ENCODE data around the gene NREP.
A peak's percentile ranks its signal among the peaks of the same experiment; 100 is the strongest.

The NREP gene

DNA sequence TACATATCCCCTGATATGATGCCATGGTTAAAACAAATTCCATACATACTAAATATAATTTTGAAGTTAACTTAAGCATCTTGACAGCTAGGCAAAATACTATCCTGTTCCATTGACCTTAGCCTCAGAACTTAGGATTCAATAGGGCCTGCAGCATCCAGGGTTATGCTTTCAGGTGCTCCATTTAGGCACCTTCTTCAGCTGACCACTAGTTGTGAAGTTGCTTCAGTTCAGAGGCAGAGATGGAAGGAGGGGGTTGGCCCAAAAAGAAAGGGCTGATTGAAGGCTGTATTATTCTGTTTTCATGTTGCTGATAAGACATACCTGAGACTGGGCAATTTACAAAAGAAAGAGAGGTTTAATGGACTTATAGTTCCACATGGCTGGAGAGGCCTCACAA, 7.0 kb upstream of the NREP start:
- no peak for DNase-seq

DNA sequence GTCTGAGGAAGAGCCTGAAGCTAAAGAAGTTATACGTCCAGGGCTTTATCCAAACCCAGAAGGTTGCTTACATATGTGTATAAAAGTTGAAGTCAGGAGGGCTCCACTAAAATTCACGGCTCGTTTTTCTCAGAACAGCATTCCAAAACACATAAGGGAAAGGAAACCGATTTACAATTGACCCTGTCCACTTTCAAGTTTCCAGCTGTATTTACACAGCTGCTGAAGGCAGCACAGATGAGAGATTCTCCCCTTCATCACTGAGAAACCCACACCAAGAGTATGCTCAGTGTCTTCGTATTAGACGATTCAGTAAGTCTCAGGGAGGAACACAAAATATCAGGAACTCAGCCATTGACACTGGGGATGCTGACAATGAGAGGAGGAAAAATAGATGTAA, 5.9 kb upstream of the NREP start:
- no peak for DNase-seq

DNA sequence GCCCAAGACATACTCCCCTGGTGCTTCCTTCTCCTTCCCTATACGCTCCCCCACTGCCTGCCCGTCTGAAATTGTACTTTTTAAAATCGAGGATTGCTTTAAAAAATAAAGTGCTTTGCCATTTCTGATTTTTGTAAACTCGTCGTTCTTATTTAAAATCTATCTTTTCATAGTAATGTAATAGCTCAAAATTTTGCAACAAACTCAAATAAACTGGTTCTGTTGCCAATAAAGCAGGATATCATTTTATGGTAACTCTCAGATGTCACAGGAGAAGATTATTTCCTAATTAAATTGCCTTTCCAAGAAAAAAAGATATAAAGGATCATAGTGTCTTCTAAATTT, 1.3 kb upstream of the NREP start:
- no peak for DNase-seq

DNA sequence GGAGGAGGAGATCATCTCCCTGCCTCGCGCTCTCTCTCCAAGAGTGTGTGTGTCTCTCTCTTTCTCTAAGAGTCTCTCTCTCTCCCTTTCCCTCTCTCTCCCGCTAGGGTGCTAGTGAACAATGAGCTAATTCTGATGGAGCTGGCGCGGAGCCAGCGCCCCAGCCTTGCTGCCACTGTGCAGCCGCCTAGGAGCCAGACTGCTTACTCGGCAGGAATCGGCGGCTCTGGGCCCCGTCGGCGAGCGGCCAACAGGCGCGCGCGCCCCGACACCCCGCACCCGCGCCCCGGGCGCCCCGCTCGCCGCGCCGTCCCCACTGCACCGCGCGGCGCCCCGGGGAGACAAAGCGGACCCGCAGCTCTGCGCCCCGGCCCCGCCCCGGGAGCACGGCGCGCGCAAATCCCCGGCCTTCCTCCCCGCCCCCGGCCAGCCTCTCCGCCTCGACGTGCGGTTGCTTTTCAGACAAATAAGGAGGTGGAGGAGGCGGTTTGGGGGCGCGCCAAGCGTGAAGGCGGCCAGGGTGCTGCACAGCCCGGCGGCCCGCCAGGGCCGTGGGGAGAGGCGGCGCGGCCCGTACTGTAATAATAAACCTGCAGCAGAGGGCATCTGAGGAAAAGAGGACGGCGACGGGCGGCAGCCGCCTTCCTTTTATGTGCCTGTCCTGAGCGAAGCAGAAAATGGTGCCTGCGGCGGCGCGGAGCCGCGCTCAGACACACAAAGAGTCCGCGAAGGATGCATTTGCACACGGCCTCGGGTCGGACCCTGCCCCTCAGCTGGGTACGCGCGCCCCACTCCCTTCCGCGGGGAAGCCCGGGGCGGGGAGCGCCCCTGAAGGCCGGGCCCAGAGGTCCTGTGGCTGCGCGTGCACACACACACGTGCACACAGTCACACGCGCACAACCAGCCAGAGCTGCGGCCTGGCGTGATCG, 625 bp upstream of the NREP start:
- peak; percentile 66 to 83 for DNase-seq

DNA sequence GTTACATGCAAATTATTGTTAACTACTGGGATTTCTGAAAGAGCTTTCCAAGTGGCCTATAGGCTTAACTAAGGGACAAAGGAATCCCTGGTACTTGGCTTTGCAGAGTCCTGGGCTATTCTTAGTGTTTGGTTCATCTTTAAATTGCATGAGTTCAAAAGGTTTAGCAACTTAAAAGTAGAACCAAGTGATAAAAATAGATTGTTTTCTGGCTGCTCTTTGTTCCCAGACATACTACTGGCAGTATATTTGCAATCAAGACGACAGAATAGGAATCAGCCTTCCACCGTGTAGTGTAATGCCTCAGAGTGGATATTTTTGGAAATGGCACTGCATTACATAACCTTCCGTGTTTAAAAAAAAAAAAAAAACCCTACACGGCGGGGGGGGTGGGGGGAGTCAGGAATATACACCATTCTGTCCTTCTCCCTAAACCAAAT, 1.0 kb downstream of the NREP start:
- no peak for DNase-seq

GRCh38 chr5:111755345-111755941, 1.6 kb downstream of the NREP start:
- no peak for DNase-seq

GRCh38 chr5:111753884-111754589, 3.0 kb downstream of the NREP start:
- DNase-seq, result no peak

GRCh38 chr5:111752426-111752965, 4.5 kb downstream of the NREP start:
- no peak for DNase-seq

DNA sequence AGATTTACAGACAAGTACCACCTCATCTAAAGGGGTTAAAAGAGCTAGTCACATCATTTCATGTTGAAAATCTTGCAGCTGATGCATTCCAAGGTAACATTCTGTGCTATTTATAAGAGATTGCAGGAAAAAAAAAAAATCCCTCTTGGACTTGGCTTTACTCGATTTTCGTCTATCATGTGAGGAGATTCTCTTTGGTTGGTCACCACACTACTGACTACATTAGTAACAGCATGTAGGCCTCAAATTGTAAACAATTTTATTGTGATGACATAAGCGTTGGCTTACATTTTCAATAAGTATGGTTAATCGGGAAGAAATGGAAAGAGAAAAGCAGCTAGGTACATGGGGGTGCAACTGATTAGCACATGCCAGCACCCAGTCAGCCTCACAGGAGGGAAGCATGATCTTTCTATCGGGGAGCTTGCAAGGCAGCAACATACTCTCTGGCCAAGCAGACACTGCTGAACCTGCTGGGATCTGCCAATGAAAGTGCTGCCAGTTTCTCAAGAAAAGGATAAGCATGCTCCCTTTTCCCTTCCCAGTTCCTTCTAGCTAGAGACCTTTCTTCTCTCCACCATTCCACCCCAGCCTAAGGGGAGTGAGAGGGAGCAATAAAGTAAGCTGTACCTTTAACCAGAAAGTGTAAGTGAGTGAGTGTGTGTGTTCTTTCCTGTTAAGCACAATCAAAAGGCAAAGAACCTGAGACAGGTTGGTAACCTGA, 7.5 kb downstream of the NREP start:
- no peak for DNase-seq

DNA sequence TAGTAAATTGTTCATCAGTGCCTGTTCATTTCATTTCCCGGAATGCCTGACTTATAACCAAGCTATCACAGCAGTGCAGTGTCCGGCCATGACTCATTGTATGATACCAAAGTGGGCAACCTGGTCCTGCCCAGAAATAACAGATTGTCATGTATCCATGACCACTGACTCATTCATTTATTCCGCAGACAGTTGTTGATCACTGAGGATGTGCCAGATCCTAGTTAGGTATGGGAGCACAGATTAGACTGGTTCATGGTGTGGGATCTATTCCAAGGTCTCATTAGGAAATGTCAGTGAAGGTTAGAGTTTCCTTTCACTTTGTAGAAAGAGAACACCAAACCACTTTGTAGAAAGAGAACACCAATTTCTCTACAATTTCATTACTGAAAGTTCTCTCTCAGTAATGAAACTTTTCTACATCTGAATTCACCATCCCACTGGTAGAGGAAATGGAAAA, 8.7 kb downstream of the NREP start:
- DNase-seq, result no peak

DNA sequence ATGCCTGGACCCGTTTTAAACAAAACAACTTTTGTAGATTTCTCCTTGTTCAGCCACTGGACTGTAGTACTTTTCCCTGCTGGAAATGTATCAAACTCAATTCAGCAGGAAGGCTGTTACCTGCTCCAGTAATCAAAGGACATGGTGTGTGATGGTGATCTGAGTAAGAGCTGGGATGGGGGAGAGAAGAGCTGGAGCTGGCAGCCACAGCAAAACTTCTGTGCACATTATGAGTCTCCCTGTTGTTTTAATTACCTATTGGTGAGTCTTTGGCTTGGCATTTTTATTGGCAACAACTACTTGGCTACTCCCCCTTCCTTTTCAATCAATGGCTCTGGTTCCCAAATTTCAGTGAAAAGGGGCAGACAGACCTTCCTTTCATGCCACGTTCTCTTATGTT, 9.7 kb downstream of the NREP start:
- DNase-seq, result no peak

DNA sequence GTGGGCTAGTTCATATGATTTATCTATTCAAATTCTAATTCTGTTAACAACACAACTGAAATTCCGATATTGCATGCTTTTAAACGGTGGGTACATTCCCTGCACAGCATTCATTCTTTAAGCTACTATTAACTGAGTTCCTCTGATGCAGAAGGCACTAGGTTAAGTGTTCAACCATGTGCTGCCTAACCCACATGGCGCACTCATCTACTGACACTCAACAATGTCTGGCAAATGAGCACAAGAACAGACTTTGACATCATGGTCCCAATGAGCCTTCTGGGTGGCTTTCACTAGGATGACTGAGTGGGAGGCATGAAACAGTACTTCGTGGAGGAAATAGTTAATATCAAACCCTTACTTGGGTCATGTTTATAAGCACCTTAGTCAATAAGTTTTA, 10.2 kb downstream of the NREP start:
- DNase-seq, result no peak

GRCh38 chr5:111745075-111745739, 11.8 kb downstream of the NREP start:
- no peak for DNase-seq

GRCh38 chr5:111744455-111744854, 12.5 kb downstream of the NREP start:
- no peak for DNase-seq

DNA sequence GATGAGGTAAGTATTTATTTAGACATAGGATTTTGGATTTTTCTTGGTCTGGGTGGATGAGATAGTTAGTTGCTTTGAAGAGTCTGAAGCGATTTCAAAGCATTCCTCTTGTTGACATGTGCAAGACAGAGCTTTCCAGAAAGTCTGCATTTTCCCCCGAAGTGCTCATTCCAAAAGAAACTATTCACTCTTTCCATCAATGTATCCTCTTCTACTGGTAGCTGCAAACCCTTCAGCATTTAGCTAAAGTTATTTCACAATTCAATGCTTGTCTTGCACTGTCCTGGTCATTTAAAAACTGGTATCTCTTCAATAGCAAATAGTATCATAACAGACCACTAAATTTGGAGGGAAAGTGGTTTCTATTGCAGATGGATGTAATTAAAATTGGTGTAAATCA, 13.0 kb downstream of the NREP start:
- no peak for DNase-seq

- DNase-seq, result no peak
These were observed 13.5 kb downstream of the NREP start for GRCh38 chr5:111743512-111743911.

- no peak for DNase-seq
These were observed 14.6 kb downstream of the NREP start for GRCh38 chr5:111742177-111742994.

DNA sequence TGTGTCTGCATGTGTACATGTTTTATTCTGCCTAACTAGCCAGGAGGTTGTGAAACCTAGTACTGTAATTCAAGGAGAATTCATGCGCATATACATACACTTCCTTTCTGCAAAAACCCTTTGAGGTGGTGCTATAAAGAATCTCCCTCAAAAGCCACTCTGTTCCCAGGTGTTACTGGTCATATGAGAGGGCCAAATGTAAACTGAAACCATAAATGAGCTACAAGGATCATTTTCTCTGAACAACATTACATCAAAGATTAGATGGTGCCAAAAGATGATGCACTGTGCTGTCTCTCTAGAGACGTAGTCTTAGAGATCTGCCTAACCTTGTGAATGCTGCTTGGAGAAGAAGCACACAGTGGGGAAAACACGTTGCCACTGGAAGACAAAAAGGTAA, 15.7 kb downstream of the NREP start:
- DNase-seq, result no peak

GRCh38 chr5:111739416-111739815, 17.6 kb downstream of the NREP start:
- DNase-seq, result no peak

DNA sequence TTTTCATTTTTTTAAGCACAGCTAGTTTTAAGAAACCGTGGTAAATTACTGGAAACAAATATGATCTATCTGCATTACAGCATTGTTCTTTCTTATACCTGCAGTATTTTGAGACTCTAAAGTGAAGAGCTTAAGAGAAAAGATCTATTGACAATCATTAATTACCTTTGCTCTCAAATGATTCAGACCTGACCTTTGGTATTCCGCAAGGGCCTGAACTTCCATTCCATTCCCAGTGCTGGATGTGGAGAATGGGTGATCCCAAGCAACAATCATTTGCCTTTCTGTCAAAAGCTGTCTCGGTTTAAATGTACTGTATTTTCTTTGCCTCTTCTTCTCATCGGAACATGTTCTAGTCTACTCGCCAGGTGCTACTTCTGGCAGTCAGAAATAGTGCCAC, 18.9 kb downstream of the NREP start:
- DNase-seq, result no peak

DNA sequence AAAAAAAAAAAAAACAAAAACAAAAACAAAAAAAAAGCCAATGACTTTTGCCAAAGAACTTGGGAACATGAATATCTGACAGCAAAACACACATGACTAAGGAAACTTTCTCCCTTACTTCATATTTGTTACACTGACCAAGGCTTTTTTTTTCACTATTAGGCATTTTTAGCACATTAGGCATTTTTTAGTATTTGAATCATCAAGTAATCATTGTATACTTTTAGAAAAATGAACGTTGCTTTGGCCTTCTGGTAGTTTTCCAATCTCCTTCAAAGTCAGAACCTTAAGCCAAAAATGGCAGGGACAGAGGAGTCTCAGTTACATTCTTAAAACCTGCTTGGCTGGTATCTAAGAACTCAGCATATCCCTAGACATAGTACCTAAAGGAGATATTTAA, 19.3 kb downstream of the NREP start:
- DNase-seq, result no peak
